K562 (cell line): ENCODE measurements around the gene TRIP12. TPM values are rescaled to one million over a fixed set of nuclear protein-coding genes. Genes with fewer than 3 reads are reported as not detected.

Experiments
- ATAC-seq: fragments of 200-7000 bp; cut with Tn5 transposase; 3 replicates; pipeline ENCODE4 v1.9.1; 2020; ENCODE audit warnings: moderate library complexity
- BruUV-seq: library from RNA; stranded (reverse); fragments of 400-500 nt; replicated peaks from 2 replicates; lab custom pipeline; 2021; lab: Mats Ljungman, UMichigan
- CTCF ChIA-PET: fragments of 300-600 bp; formaldehyde crosslinking; extraction: SDS; loops from one replicate; lab custom pipeline; 2021; ENCODE audit warnings: low intra/inter-chr PET ratio; lab: Yijun Ruan, JAX
- POLR2A ChIA-PET: fragments of 300-600, 350-650 bp; sonication (Branson Sonifier 250); formaldehyde crosslinking; extraction: SDS; loops from one replicate; lab custom pipeline; 2021; ENCODE audit warnings: antibody characterized with exemption, inconsistent platforms; lab: Yijun Ruan, JAX
- DNase-seq, 4 experiments: peaks; one replicate each; pipeline versions ENCODE4 v3.0.0 to v3.0.0-alpha.2; 2011 to 2018; ENCODE audit warnings: low spot score in 3 of 4, mixed read lengths in 3 of 4; ENCODE audit errors: extremely low read depth in 1 of 4
- FAIRE-seq: peaks from 2 replicates; lab custom pipeline; 2011; peaks lifted over from hg19 to GRCh38; lab: Jason Lieb, UNC
- H2AFZ ChIP-seq: 2 replicates; pipeline ENCODE4 v1.6.0; 2011; ENCODE audit warnings: low read depth, low read length, control low read depth, inconsistent platforms
- H3K27ac ChIP-seq: fragments of 200-600 bp; 3 replicates; pipeline ENCODE4 v1.8.0; 2011; ENCODE audit warnings: low read depth, mild to moderate bottlenecking, control low read depth, inconsistent platforms, low read length, moderate library complexity, mixed read lengths; ENCODE audit errors: extremely low read depth
- H3K27me3 ChIP-seq, 2 experiments: fragments of 300-600 bp in 1 of 2; 2 replicates in 1 of 2; 3 replicates in 1 of 2; pipeline versions ENCODE4 v1.6.0 to v1.8.0; 2011; ENCODE audit warnings: inconsistent platforms in 2 of 2, low read length in 2 of 2, mild to moderate bottlenecking in 1 of 2, mixed read lengths in 1 of 2, moderate library complexity in 1 of 2; ENCODE audit not compliant: control insufficient read depth in 2 of 2, insufficient read depth in 2 of 2
- H3K36me3 ChIP-seq: fragments of 300-600 bp; 3 replicates; pipeline ENCODE4 v1.8.0; 2011; ENCODE audit warnings: mild to moderate bottlenecking, low read length, inconsistent platforms; ENCODE audit not compliant: control insufficient read depth, insufficient read depth
- H3K4me1 ChIP-seq, 2 experiments: fragments of 200-600 bp in 1 of 2; replicated peaks in 1 of 2; 2 replicates in 1 of 2; 3 replicates in 1 of 2; pipeline versions ENCODE4 v1.5.1 to v1.8.0; 2011; ENCODE audit warnings: inconsistent platforms in 2 of 2, low read length in 2 of 2, mild to moderate bottlenecking in 1 of 2, mixed read lengths in 1 of 2, moderate library complexity in 1 of 2; ENCODE audit not compliant: control insufficient read depth in 2 of 2, insufficient read depth in 2 of 2
- H3K4me2 ChIP-seq: 2 replicates; pipeline ENCODE4 v1.6.1; 2011; ENCODE audit warnings: low read length, control low read depth, inconsistent platforms, mixed read lengths; ENCODE audit not compliant: insufficient read depth
- H3K4me3 ChIP-seq: fragments of 200-600 bp; sonication (generic), shearing (Covaris generic); 2 replicates; pipeline ENCODE4 v1.5.1; 2016; ENCODE audit warnings: control low read depth, inconsistent platforms
- H3K79me2 ChIP-seq: fragments of 200-600 bp; 3 replicates; pipeline ENCODE4 v1.8.0; 2011; ENCODE audit warnings: low read length, inconsistent platforms; ENCODE audit not compliant: control insufficient read depth, insufficient read depth
- H3K9ac ChIP-seq, 2 experiments: 2 replicates each; pipeline versions ENCODE4 v1.6.0 to v1.6.1; 2011; ENCODE audit warnings: low read depth in 2 of 2, low read length in 2 of 2, control low read depth in 1 of 2, inconsistent platforms in 1 of 2, mild to moderate bottlenecking in 1 of 2, mixed read lengths in 1 of 2; ENCODE audit not compliant: insufficient read depth in 1 of 2
- H3K9me1 ChIP-seq: one replicate; pipeline ENCODE4 v1.6.0; 2011; ENCODE audit warnings: inconsistent platforms, mild to moderate bottlenecking, low read length, moderate library complexity; ENCODE audit not compliant: control insufficient read depth, insufficient read depth
- H3K9me3 ChIP-seq: replicated peaks from 2 replicates; pipeline ENCODE4 v1.5.1; 2011; ENCODE audit warnings: low read depth, low read length, inconsistent platforms; ENCODE audit not compliant: control insufficient read depth, insufficient read depth
- H4K20me1 ChIP-seq: replicated peaks from 2 replicates; pipeline ENCODE4 v1.6.1; 2011; ENCODE audit warnings: low read length, inconsistent platforms, mixed read lengths; ENCODE audit not compliant: control insufficient read depth, insufficient read depth
- EGR1 ChIP-seq: fragments of 450-650 bp; conservative IDR thresholded peaks from 2 replicates; pipeline ENCODE4 v1.6.1; 2017; ENCODE audit warnings: mild to moderate bottlenecking
- NBN ChIP-seq: fragments of 450-650 bp; IDR thresholded peaks from 2 replicates; pipeline ENCODE4 v1.6.1; 2016; ENCODE audit warnings: low read depth, mild to moderate bottlenecking
- NFIX ChIP-seq: fragments of 250-450 bp; sonication (Bioruptor Pico); IDR thresholded peaks from 2 replicates; pipeline ENCODE4 v1.4.0; 2020; ENCODE audit warnings: low read depth, mild to moderate bottlenecking, moderate library complexity
- POLR2H ChIP-seq: IDR thresholded peaks from 2 replicates; pipeline ENCODE4 v1.6.1; 2016; ENCODE audit warnings: missing genetic modification characterization, low read depth, mild to moderate bottlenecking, control low read depth, missing compliant biosample characterization, moderate library complexity
- SLC30A9 ChIP-seq: fragments of 250-450 bp; sonication (Bioruptor Pico); IDR thresholded peaks from 2 replicates; pipeline ENCODE4 v1.8.0; 2022; ENCODE audit warnings: mild to moderate bottlenecking, moderate library complexity
- TCFL5 ChIP-seq: fragments of 250-450 bp; sonication (Bioruptor Pico); conservative IDR thresholded peaks from 2 replicates; pipeline ENCODE4 v1.6.1; 2021; ENCODE audit warnings: mild to moderate bottlenecking, moderate library complexity, matching md5 sums
- ZNF57 ChIP-seq: fragments of 450-650 bp; formaldehyde crosslinking; IDR thresholded peaks from 2 replicates; pipeline ENCODE4 v1.4.0; 2020; ENCODE audit warnings: mild to moderate bottlenecking, moderate library complexity
- ZNF696 ChIP-seq: fragments of 250-450 bp; sonication (Bioruptor Pico); conservative IDR thresholded peaks from 2 replicates; pipeline ENCODE4 v1.4.0; 2020; ENCODE audit warnings: mild to moderate bottlenecking, moderate library complexity
- WGBS: fragments of 100-300 bp; shearing (Covaris generic); methylation state at CpG from one replicate; pipeline ENCODE4 v1.1.6; 2016; ENCODE audit warnings: low coverage, mixed read lengths; ENCODE audit not compliant: insufficient coverage; ENCODE audit errors: missing lambda C conversion rate; 5-methylcytosine and 5-hydroxymethylcytosine counted together
- in situ Hi-C: fragments of 300-500 bp; cut with MboI; formaldehyde crosslinking; loops from 4 replicates; pipeline ENCODE4 v1.15.0; 2018; ENCODE audit warnings: inconsistent platforms, mixed read lengths
- intact Hi-C: fragments of 100-400 bp; cut with micrococcal nuclease; formaldehyde crosslinking; loops from 2 replicates; pipeline ENCODE4 v1.14.2; 2022
- polyA plus RNA-seq, 8 experiments: library from polyadenylated mRNA; depleted of rRNA in 4 of 8; stranded (reverse) in 5 of 8; unstranded in 3 of 8; fragments of >200 nt; fragmentation: Nextera tagmentation in 2 of 8; fragmentation: Illumina TruSeq in 1 of 8; extraction: Ambion mirVana in 2 of 8; extraction: Trizol in 1 of 8; gene quantifications; 2 replicates each; pipeline versions ENCODE4 v1.2.1 to v1.2.3, GENCODE V29; 2011 to 2014; ENCODE audit warnings: inconsistent platforms in 1 of 8, missing spikeins in 1 of 8
- total RNA-seq, 7 experiments: library from RNA; depleted of rRNA in 6 of 7; stranded (reverse); fragments of >200 nt in 6 of 7; fragmentation: Illumina TruSeq in 2 of 7; extraction: Trizol in 2 of 7; gene quantifications; 2 replicates each; pipeline versions ENCODE4 v1.2.1 to v1.2.3, GENCODE V29; 2011 to 2021; ENCODE audit warnings: low replicate concordance in 1 of 7
- TF ChIP-seq, protein P1 (sequence below): sonication (generic); formaldehyde crosslinking; IDR thresholded peaks from 2 replicates; pipeline ENCODE4 v1.8.0; 2022; ENCODE audit warnings: mild to moderate bottlenecking, missing genetic modification reagents

The TRIP12 gene
- total and polyA plus RNA-seq, 9 of the 15 experiments (the other 6 are each of a cell fraction or from before 2014, with no cell fraction given) = 15.2 to 131 (median 80.1) TPM

DNA sequence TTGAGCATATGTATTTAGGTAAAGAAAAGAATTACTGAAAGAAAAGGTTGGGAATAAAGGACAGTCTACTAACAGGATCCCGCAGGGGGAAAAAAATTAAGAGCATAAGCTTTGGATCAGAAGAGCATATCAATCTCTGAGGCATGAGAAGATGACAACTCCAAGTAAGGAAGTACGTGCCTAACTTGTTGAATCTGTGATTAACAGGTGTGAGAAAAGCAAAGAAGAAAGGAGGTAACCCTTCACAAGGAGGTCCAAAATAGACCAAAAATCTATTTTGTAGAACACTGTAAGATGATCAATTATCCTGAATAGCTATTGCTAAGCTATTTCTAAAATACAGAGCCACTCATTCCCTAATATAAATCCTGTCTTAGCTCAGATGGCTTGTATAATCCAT lies 32.8 kb downstream of the TRIP12 start (continued):
- TF ChIP-seq ZNF57 (CRISPR knock-in tag) = no peak

- ATAC-seq (no peak), DNase-seq (no peak), FAIRE-seq (no peak)
- no peak overlapping the region for H3K27ac ChIP-seq
- TF ChIP-seq POLR2H (tag) (no peak), SLC30A9 (CRISPR knock-in tag) (no peak), NBN (no peak), TCFL5 (CRISPR knock-in tag) (no peak), NFIX (CRISPR knock-in tag) (no peak), EGR1 (no peak), ZNF696 (CRISPR knock-in tag) (no peak)
- TF ChIP-seq, protein P1, sequence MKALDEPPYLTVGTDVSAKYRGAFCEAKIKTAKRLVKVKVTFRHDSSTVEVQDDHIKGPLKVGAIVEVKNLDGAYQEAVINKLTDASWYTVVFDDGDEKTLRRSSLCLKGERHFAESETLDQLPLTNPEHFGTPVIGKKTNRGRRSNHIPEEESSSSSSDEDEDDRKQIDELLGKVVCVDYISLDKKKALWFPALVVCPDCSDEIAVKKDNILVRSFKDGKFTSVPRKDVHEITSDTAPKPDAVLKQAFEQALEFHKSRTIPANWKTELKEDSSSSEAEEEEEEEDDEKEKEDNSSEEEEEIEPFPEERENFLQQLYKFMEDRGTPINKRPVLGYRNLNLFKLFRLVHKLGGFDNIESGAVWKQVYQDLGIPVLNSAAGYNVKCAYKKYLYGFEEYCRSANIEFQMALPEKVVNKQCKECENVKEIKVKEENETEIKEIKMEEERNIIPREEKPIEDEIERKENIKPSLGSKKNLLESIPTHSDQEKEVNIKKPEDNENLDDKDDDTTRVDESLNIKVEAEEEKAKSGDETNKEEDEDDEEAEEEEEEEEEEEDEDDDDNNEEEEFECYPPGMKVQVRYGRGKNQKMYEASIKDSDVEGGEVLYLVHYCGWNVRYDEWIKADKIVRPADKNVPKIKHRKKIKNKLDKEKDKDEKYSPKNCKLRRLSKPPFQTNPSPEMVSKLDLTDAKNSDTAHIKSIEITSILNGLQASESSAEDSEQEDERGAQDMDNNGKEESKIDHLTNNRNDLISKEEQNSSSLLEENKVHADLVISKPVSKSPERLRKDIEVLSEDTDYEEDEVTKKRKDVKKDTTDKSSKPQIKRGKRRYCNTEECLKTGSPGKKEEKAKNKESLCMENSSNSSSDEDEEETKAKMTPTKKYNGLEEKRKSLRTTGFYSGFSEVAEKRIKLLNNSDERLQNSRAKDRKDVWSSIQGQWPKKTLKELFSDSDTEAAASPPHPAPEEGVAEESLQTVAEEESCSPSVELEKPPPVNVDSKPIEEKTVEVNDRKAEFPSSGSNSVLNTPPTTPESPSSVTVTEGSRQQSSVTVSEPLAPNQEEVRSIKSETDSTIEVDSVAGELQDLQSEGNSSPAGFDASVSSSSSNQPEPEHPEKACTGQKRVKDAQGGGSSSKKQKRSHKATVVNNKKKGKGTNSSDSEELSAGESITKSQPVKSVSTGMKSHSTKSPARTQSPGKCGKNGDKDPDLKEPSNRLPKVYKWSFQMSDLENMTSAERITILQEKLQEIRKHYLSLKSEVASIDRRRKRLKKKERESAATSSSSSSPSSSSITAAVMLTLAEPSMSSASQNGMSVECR = no peak
- no peak overlapping the region for H3K9ac ChIP-seq
- H3K36me3 ChIP-seq = peaks cover 5% of the 10 kb centered on the region; the same call in 1 of the 3 replicates
- H3K9me1 ChIP-seq = no peaks in the 10 kb centered on the region
- in situ Hi-C loops = no loop called here
- 93% methylated on average over 1 of the region's 1 CpG for WGBS
- no peak overlapping the region for H2AFZ ChIP-seq
- CTCF ChIA-PET = no interaction called here
- no peaks in the 10 kb centered on the region for H4K20me1 ChIP-seq
- BruUV-seq = no TSS peak
- POLR2A ChIA-PET = no interaction called here
- no peak overlapping the region for H3K4me2 ChIP-seq
- no peaks in the 10 kb centered on the region for H3K27me3 ChIP-seq
- no peaks in the 10 kb centered on the region for H3K9me3 ChIP-seq
- H3K4me1 ChIP-seq = no peaks in the 10 kb centered on the region; a peak in 1 of 5 replicates
- H3K4me3 ChIP-seq = no peak overlapping the region
- peaks cover 76% of the 10 kb centered on the region for H3K79me2 ChIP-seq
- intact Hi-C loops = no loop called here
Measured at GRCh38 chr2:229888031-229888430, 33.8 kb downstream of the TRIP12 start.
